PC-9 (cell line): ENCODE measurements around the gene MT1G.

ENCODE experiments used
- CTCF ChIP-seq: fragments of 200-600 bp; sonication (generic); conservative IDR thresholded peaks from 2 replicates; pipeline ENCODE4 v1.6.1; 2017; ENCODE audit warnings: mixed run types, antibody characterized with exemption, mild to moderate bottlenecking, moderate library complexity
- EZH2 ChIP-seq: fragments of 200-600 bp; sonication (generic); IDR thresholded peaks from 2 replicates; pipeline ENCODE4 v1.8.0; 2017; ENCODE audit warnings: antibody characterized with exemption, low read depth

GRCh38 chr16:56688762-56689161, 20.9 kb upstream of the MT1G start:
- TF ChIP-seq CTCF (no peak), EZH2 (no peak)
